Measurements from ENCODE around the gene AMBRA1.
"Not testable (repeated sequence)": the region's sequence is repeated elsewhere in the genome, so short reads cannot be mapped to it uniquely, and the experiment has no call there.

AMBRA1 gene

DNA sequence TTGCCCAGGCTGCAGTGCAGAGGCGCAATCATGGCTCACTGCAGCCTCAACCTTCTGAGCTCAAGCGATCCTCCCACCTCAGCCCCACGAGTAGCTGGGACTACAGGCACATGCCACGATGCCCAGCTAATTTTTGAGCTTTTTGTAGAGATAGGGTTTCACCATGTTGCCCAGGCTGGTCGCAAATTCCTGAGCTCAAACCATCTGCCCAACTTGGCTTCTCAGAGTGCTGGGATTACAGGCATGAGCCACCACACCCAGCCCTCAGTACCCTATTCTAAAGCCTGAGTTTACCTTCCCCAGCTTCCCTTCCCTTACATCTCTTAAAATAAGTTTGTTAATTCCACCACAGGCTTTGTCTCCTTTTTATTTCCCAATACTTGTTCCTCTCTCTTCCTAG lies 59.1 kb downstream of the AMBRA1 start:
- DNase-seq (ENCODE audit: low read depth in 2 of 2), result no peak

DNA sequence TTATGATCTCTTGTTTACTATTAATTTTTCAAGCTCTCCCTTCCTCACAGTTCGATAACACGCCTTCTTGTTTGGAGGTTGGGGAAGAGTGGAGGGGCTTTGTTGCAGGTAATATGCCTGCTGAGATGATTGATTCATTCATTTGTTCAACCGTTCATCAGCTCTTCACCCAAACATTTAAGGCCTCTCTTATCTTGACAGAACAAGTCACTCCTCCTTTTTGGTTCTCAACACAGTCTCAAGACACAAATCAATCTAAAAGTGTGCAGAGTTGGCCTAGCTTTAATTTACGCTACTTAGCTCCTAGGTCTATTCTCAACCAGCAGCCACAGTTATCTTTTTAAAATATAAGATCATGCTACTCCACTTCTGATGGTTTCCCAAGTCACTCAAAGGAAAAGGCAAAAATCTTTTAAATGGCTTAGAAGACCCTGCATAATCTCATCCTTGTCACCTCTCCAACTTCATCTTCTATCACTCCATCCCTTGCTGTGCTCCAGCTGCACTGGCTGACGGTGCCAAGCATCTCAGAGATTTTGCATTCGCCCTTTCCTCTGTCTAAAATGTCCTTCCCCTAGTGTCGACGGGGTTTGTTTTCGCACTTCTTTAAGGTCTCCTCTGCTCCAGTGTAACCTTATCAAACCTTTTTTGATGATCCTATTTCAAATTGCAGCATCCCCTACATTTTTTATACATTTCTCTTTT lies 60.3 kb downstream of the AMBRA1 start:
- no peak for DNase-seq (ENCODE audit: low read depth in 2 of 2)

DNA sequence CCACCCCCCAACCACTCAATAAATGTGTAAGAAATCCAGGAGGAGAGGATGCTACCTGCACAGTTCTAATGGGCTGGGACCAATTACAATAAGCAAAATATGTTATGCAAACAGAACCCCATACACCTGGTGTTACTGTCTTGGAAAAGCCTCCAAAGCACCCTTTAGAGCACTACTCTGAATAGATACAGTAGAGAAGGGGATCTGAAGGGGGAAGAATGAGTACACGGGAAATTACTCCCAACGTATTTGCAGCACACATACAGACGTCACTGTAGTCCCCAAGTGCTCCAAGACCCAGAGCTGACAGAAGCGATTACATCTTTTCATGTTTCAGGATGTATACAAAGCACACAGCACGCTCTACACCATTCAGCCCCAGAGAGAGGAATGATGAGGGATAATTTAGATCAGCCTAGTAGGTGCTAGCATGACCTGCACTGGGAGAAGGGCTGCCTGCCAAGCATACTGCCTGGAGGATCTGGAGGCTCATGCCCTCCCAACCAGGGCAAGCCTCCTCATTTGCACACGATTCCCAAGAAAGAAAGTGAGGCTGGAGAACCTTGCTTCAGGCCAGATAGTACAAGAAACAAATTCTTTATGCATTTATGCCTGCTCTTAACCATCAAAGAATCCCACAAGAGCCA lies 63.8 kb downstream of the AMBRA1 start:
- no peak for DNase-seq (ENCODE audit: low read depth in 2 of 2)

DNA sequence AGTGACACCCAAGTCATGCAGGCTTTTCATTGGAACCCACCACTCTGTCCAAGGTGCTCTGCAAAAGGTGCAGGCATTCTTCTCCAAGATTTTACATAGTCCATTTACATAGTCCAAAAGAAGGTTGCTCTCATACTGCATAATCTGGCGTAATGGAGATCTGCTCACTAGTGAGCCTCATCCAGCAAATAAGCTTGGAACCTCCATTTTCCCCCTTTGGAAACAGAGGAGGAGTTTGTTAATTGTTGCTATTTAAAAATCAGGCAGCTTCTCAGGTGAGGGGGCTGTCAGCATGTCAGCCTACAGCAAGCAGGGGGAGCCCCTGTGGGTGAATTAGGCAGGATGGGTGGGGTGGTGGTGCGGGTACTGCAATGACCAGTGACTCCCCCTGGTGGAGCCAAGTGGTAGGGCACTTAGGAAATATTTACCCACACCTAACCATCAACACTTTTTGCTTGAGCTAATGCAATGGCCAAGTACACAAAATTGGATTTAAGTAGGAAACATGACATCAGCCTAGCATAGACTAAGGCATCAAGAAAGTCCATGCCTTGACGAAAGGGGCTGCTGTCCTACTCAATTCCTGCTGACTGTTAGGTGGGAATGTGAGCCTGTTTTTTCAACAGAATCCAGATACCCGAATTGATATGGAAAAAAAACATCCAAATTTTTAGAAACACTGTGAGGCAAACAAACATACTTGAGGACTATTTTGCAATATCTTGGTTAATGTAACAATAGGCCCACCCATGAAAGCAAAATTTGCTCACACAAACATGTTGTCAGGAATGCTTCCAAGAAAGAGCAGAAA lies 64.5 kb downstream of the AMBRA1 start:
- peak; percentile 40 to 62 for DNase-seq (ENCODE audit: low read depth in 2 of 2)

DNA sequence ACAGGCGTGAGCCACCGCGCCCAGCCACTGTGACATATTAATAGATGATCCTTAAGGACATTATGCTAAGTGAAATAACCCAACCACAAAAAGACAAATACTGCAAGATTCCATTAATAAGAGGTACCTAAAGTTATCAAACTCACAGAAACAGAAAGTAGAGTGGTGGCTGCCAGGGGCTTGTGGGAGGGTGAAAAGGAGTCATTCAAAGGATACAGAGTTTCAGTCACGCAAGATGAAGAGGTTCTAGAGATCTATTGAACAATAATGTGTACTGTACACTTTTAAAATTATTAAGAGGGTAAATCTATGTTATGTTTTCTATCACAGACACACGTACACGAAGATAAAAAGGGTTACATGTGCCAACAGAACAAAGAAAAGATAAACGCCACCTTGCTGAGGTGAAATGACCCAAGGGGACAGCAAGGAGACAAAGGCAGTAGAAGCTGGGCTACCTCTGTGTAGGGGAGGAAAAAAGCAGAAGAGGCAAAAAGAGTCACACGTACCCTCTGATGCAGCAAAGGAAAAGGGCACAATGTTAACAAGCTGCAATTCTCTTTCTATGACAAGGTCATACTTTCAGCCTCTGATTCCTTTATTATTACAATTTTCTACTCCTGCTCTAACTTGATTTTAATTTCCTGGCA lies 65.3 kb downstream of the AMBRA1 start:
- DNase-seq (ENCODE audit: low read depth in 2 of 2), result no peak

DNA sequence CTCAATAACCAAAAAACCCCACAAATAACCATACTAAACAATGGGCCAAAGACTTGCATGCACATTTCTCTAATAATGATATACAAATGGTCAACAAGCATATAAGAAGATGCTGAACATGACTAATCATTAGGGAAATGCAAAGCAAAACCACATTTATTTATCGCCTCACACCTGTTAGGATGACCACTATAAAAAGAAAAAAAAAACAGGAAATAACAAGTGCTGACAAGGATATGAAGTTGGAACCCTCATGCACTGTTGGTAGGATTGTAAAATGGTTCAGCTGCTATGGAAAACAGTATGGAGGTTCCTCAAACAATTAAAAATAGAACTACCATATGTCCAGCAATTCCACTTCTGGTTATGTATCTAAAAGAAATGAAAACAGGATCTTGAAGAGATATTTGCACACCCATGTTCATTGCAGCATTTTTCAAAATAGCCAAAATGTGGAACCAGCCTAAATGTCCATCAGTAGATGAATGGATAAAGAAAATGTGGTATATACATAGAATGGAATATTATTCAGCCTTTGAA lies 66.2 kb downstream of the AMBRA1 start:
- DNase-seq (ENCODE audit: low read depth in 2 of 2), result no peak

DNA sequence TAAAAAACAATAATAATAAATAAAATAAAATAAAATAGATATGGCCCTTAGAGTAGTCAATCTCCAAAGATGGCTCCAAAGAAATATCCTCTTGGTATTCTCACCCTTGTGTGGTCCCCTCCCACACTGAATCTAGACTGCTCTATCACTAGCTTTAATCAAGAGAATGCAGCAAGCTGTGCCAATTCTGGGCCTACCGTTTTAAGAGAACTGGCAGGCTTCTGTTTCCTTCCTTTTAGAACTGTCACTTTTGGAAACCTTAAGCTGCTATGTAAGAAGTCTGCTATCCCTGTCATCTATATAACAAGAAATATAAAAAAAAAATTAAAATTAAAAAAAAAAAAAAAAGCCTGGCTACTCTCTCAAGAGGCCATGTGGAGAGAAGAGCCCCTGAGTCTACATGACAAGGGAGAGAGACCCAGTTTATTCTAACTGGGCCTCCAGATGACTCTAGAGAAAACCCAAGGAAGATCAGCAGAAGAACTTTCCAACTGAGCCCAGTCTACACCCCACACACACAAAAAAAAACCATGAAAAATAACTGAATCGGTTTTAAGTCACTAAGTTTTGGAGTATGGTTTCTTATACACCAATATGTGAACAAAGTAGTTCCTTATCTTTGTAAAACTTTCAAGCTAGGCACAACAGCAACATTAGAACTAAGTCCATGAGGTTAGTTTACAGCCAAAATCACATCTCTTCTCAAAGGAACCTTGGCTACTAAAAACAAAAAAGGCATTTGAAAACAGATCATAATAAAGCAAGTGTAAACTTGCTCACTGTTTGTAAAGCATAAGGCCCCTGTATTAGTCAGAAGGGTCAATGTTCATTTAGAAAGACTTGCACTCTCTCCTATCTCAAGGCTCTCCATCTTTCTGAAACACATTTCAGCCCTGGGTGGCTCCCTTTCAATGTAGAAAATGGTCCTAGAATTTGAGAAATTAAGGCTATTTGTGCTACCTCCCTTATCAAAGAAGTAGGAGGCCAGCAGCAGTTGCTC lies 67.3 kb downstream of the AMBRA1 start:
- no peak for DNase-seq (ENCODE audit: low read depth in 2 of 2)

DNA sequence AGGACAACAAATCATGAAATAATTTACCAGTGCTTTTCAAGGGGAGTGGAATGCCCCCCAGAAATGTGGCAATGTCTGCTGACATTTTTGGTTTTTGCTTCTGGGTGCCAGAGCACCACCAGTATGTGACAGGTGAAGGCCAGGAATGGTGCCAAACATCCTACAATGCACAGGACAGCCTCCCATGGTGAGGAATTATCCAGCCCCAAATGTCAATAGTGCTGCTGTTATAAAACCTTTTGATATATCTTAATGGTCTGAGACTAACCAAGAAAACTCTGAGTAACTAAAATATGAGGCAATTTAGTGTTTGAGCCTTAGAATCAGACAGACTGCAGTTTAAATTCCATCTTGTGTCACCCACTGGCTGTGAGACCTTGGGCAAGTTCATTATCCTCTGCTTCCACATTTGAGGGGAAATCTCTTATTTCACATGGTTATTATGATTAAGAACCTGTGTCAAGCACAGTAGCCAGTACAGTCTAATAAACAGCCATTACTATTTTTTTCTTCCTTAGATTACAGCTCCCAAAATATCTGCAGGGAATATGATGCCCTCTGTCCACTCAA lies 69.5 kb downstream of the AMBRA1 start:
- DNase-seq (ENCODE audit: low read depth in 2 of 2), result no peak

DNA sequence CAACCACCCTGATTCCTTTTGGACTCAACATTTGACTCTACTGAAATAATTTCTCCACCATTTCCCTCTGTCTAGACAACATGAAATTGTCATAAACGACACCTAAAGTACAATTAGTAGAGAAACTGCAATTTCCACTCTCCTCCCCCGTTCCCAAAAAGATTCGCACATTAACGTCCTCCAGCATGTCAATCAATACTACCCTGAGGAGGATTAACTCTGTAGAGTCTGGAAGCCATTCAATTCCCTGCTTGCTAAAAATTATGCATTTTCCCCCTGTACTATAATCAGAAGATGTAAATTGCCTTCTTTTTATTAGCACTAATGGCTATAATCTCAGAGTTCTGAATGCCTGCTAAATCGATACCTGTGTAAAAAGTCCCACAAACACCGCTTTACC lies 70.5 kb downstream of the AMBRA1 start:
- no peak for DNase-seq (ENCODE audit: low read depth in 2 of 2)

DNA sequence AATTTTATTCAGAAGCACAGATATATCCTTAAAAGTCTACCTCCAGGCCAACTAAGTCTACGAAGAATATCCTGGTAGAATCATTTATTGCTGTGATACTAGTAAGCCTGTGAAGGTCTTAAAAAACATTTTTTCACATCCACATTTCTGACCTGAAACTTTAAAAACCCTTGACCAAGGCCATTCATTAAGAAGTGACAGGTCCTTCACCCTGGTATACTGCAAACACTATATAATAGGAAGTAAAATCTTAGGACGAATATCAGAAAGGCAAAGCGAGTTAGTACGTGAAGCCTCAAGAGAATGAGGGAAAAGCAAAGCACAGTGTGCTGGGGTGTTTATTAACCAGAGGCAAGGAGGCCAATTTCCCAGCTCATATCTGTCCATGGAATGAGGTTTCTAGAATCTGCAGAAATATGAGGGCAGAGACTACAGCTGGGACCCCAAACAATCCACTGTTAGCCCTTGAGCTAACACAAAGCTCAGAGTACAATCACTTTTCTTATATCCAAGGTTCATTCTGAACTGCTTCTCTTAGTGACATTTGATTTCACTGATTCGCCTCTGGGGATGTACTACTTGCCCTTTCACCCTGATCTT lies 71.0 kb downstream of the AMBRA1 start:
- no peak for DNase-seq (ENCODE audit: low read depth in 2 of 2)

DNA sequence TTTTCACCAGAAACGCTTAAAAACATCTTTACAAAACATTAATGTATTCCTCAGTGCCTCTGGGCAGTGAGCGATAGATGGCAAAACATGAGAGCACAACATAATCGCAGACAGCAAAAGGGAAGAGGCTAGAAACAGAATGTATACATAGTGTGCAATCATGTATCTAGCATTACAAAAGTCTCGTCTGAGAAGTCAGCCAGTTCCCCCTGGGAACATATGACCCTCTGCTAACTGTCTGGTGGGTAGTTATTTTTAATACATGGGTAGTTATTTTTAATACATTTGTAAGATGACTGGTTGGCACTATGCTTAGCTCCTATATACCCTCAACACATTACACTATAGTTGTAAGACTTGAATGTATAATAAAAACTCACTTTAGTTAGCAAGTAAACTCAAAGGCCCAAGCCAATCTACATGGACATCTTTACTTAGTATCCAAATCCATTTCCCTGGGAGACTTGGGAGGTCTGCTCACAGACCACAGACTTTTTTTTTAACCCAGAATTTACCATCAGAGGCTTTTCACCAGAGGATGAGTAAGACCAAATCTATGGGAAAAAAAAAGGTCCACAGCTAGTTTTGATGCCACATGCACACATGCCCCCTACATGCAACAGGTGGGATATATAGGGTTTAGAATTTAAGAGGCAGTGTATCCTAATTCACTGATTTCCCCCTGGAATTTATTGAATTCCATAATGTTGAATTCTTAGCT lies 71.7 kb downstream of the AMBRA1 start:
- no peak for DNase-seq (ENCODE audit: low read depth in 2 of 2)

DNA sequence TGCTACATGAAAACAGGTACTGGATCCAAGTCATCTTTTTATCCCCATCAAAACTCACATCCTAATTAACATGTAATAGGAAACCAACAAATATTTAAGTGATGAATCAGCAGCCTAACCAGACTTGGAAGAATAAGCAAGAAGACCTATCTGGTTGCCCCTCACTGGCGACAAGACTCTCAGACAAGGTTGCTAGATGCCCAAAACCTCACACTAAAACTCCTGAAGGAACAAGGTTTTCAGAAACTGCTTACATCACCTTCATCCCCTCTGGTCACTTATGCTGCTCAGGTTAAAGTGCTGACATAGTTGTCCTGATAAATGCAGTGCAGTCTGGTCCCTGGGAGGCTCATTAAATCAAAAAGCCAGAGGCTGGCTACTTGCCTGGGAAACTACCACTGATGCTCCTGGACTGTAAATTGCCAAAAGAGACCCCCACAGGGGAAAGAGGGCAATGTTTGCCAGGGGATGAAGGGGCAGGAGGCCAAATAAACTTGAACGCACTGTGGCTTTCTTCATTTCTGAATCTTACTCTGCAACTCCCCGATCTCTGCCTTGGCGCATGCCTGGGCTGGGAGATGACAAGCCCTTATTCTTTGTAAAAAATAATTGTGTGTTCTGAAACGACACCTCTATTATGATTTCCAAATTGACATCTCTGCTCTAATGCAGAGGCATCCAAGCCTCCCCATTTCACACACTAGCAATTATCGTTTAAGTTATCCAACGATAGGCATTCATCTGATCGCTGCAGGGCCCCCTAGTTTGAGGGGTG lies 72.7 kb downstream of the AMBRA1 start:
- no peak for DNase-seq (ENCODE audit: low read depth in 2 of 2)

DNA sequence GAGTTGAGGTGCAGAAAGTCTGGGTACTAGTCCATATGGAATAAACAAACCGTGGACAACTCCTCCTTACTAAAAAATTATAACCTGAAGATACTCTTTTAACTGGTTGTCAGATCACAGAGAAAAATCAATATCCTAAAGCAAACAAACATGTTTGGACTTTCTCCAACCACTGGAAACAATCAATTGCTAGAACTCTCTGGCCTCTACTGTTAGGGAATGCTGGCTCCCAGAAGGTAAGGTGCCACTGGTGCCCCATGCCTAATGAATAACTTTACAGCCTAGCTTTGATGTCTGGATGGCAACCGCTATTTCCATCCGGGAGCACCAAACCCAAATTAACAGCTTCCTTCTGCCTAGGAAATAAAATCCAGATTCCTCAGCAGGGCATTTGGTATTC lies 74.5 kb downstream of the AMBRA1 start:
- no peak for DNase-seq (ENCODE audit: low read depth in 2 of 2)

DNA sequence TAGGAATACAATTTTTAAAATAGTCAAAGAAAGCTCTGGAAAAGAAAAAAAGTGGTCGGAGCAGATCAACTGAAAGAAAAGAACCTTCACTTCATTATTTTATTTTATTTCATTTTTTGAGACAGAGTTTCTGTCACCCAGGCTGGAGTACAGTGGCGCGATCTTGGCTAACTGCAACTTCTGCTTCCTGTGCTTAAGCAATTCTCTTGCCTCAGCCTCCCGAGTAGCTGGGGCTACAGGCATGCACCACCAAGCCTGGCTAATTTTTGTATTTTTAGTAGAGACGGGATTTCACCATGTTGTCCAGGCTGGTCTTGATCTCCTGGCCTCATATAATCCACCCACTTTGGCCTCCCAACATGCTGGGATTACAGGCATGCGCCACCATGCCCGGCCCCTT lies 74.9 kb downstream of the AMBRA1 start:
- DNase-seq (ENCODE audit: low read depth in 2 of 2), result not testable (repeated sequence)

DNA sequence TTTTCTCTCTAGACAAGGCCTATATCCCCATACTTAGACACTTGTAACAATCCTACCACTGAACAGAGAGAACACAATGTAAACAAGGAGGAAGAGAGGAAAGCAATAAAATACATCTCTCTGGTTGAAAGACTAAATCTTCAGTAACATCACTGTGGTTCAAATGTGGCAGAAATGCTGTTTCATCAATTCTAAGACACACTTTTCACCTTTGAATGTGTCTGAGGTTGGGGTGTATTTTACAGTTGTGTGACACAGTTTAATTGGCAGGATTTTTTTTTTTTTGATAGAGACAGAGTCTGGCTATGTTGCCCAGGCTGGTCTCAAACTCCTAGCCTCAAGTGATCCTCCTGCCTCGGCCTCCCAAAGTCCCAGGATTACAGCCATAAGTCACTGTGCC lies 79.5 kb downstream of the AMBRA1 start:
- DNase-seq (ENCODE audit: low read depth in 2 of 2), result no peak

DNA sequence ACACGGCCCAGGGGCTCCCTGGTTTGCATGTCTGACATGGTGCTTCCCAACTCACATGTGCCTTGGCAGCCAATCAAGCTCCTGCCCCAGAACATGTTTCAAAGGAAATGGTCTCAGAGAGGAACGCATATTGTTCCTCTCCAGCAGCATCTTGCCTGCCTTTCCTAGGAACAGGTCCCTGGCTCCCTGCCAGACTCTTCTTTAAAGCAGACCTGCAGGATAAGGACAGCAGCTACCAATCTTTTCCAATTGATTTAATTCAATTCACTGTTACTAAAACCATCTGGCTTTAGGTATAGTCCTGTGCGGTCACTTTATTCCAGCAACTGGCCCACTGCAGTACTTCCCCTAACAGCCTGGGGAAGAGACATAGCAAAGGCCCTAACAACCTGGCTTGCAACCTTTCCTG lies 79.9 kb downstream of the AMBRA1 start:
- DNase-seq (ENCODE audit: low read depth in 2 of 2), result no peak

DNA sequence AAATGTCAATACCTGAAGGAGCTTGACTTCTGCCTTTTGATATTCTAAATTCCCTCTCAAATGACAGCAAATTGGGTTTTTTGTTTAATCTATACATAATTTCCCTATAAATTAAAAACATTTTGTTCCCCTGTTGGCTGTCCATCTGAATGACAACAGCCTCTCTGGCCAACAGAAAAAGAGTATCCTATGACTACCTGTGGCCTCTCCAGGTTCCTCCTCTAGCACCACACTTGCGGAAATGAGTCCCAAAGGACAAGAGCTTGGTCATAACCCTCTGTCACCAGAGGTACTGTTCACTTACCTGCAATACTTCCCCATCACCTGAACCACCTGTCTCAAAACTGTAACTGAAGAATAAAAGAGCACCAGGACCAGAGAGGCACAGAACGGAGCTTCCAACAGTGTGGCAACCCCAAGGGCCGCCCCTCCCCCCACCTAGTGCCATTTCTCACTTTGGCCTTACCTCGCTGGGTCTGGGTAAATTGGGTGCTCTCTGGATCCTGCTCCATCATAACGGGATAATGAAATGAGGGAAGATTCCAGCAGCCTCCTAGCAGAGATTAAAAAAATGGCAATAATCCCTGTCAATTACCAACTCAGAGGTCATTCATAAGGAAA lies 81.5 kb downstream of the AMBRA1 start:
- no peak for DNase-seq (ENCODE audit: low read depth in 2 of 2)

DNA sequence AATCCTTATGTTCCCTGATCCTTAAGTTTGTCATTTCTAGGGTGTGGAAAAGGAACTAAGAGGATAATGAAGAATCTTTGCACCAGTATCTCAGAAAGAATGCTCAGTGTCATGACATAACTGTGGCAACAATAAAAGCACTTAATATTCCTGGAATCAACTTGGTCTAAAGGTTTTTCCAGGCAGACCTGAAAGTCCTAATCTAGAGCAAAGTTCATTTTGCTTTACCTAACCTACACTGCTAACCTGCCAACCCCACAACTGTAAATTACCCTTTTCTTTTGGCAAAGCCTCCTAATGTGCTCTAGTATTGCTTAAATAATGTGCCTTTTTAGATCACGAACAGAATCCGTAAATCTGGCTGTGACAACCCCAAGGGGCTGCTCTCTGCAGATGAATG lies 82.5 kb downstream of the AMBRA1 start:
- no peak for DNase-seq (ENCODE audit: low read depth in 2 of 2)
